Mesothelial cell of epicardium (in vitro differentiated cells): Measurements from ENCODE around the gene SLC1A3. TPM values are rescaled to one million over a fixed set of nuclear protein-coding genes. Genes with fewer than 3 reads are reported as not detected.

ENCODE experiments used
- DNase-seq, 2 experiments: peaks; one replicate each; pipeline ENCODE4 v3.0.0; 2021; ENCODE audit warnings: low spot score in 2 of 2; ENCODE audit not compliant: unreplicated experiment in 2 of 2
- H3K27ac Mint-ChIP-seq: 2 replicates; pipeline ENCODE4 v1.8.0; 2021; ENCODE audit warnings: mixed read lengths
- H3K27me3 Mint-ChIP-seq: 2 replicates; pipeline ENCODE4 v1.8.0; 2021; ENCODE audit warnings: low read depth, mixed read lengths
- H3K36me3 Mint-ChIP-seq: 2 replicates; pipeline ENCODE4 v1.8.0; 2021; ENCODE audit warnings: mixed read lengths
- H3K4me1 Mint-ChIP-seq: 2 replicates; pipeline ENCODE4 v1.8.0; 2021; ENCODE audit warnings: mixed read lengths
- H3K4me3 Mint-ChIP-seq: 2 replicates; pipeline ENCODE4 v1.8.0; 2021; ENCODE audit warnings: mild to moderate bottlenecking, moderate library complexity, mixed read lengths
- H3K9me3 Mint-ChIP-seq: 2 replicates; pipeline ENCODE4 v1.8.0; 2021; ENCODE audit warnings: mixed read lengths
- total RNA-seq: library from RNA; stranded (reverse); gene quantifications from 3 replicates; pipeline ENCODE4 v1.2.1, GENCODE V29; 2021
- TF ChIP-seq, protein P1 (sequence below): fragments of 200-600 bp; sonication (generic); IDR thresholded peaks from one replicate; pipeline ENCODE4 v1.5.0; 2021; ENCODE audit warnings: antibody characterized with exemption; ENCODE audit not compliant: unreplicated experiment

The SLC1A3 gene
- total RNA-seq, 1 donor from 2014 or later, result 56.3 TPM

DNA sequence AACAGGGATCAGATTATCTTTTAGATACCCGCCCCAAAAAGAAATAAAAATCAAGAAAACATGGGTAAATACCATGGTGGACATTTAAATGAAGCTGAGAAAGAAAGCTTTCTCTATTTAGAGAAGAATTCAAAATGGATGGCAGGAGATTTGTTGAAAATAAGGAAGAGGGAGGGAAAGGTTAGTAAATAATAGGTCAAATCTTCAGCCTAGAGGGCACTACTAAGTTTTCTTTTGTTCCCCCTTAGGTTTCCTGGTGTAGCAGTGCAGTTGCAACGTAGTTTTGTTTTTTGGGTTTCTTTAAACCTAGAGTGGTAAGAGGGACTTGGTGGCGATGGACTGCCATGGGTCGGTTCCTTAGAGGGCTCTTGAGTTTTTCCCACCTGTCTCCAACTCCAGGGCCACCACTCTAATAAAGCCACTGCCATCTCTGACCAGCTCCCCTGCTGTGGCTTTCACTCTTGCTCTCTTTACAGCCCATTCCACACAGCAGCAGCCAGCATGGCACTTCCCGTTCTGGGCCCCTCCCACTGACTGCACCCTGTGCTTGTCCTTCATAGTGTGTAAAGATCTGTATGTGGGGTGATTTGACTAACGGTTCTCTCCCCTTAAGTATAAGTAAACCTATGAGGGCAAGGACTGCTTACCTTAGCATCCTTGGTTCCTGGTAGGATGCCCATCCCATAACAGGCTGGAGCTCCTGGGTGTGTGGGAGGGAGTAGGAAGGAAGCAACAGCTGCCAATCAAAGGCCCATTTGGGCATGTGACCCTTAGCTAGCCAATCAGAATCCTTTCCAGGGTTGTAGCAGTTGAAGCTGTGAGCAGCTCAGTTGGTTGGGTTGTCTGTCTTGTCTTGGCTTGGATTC, 118.3 kb downstream of the SLC1A3 start:
- DNase-seq, result no peak
- Mint-ChIP-seq H3K36me3 (no peaks in the 10 kb centered on the region), H3K27me3 (peaks cover 12% of the 10 kb centered on the region), H3K27ac (no peak overlapping the region), H3K4me1 (peaks cover 4% of the 10 kb centered on the region), H3K4me3 (no peak overlapping the region), H3K9me3 (no peaks in the 10 kb centered on the region)
- TF ChIP-seq, protein P1, sequence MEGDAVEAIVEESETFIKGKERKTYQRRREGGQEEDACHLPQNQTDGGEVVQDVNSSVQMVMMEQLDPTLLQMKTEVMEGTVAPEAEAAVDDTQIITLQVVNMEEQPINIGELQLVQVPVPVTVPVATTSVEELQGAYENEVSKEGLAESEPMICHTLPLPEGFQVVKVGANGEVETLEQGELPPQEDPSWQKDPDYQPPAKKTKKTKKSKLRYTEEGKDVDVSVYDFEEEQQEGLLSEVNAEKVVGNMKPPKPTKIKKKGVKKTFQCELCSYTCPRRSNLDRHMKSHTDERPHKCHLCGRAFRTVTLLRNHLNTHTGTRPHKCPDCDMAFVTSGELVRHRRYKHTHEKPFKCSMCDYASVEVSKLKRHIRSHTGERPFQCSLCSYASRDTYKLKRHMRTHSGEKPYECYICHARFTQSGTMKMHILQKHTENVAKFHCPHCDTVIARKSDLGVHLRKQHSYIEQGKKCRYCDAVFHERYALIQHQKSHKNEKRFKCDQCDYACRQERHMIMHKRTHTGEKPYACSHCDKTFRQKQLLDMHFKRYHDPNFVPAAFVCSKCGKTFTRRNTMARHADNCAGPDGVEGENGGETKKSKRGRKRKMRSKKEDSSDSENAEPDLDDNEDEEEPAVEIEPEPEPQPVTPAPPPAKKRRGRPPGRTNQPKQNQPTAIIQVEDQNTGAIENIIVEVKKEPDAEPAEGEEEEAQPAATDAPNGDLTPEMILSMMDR, result no peak

DNA sequence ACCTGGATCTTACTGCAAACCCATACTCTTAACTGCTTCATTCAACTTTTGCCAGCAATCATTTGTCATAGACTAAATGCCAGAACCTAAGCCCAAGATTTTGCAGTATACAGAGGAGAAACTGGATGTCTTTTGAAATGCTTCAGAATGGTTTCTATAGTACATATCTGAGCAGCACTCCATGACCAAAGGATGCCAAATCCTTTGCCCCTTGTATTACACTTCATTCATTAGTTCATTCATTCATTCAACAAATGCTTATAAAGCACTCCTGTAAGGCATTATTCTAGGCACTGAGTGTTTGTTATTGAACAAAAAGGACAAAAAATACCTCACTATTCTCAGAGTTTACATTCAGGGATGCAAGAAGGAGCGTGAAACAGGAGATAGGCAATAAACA, 119.9 kb downstream of the SLC1A3 start:
- H3K4me1 Mint-ChIP-seq, result peaks cover under 1% of the 10 kb centered on the region
- no peaks in the 10 kb centered on the region for H3K36me3 Mint-ChIP-seq
- TF ChIP-seq, protein P1, result no peak
- H3K9me3 Mint-ChIP-seq, result no peaks in the 10 kb centered on the region
- no peak overlapping the region for H3K27ac Mint-ChIP-seq
- no peak for DNase-seq
- H3K27me3 Mint-ChIP-seq, result peaks cover 10% of the 10 kb centered on the region
- no peak overlapping the region for H3K4me3 Mint-ChIP-seq

DNA sequence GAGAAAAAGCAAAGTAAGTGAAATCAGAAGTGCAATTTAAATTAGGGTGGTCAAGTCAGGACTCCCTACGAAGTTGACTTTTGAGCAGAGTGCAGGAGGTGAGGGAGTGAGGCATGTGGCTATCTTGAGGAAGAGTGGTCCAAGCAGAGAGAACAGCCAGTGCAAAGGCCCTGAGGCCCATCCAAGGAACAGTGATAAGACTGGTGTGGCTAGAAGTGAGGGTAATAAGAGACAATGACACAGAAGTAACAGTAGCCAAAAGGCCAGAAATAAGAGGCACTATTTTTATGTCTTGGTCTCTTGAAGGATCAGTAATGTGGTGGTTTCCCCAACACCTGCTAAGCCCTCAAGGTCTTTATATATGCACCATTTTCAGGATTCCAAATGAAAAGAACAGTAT, 120.4 kb downstream of the SLC1A3 start:
- TF ChIP-seq, protein P1, result no peak
- Mint-ChIP-seq H3K27me3 (peaks cover 10% of the 10 kb centered on the region), H3K4me1 (no peaks in the 10 kb centered on the region), H3K27ac (no peak overlapping the region), H3K4me3 (no peak overlapping the region), H3K9me3 (no peaks in the 10 kb centered on the region), H3K36me3 (no peaks in the 10 kb centered on the region)
- DNase-seq, result no peak

DNA sequence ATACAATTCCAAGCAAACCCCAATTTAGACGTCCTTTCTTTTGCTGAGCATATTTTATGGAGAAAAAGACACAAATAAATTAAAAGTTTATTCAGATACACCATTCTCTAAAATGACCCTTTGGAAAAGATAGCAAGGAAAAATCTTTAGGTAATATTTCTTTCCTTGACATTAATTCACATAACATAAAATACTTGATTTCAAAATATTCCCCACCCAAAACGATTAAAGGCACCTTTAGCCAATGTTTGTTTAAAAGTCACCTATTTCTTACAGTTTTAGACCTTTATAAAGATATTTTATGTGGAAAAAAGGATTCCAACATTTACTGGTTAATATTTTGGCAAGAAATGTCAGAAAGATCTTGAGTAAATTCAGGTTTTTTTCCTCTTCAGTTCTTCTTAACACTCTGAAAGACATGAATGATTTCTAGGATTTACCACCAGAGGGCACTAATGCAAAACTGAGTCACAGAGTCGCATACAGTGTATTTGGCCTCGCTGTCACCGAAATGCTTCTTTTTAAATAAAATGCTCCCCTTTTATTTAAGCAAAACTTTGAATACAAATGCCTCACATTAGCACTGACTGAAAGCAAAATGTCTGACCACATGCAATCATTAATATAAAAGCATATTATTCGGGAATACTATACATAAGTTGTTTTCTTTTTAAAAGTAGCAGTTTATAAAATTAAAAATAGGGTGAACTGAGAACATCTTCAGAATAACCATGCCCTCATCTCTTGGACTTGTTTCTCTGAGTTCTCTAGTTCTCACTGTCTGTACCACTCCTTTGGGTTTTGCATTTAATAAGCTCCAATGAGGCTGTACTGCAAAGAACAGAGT, 122.5 kb downstream of the SLC1A3 start:
- TF ChIP-seq, protein P1, result peak; percentile 74
- DNase-seq, result no peak
- H3K27me3 Mint-ChIP-seq, result peaks cover 10% of the 10 kb centered on the region
- H3K36me3 Mint-ChIP-seq, result no peaks in the 10 kb centered on the region
- no peaks in the 10 kb centered on the region for H3K4me1 Mint-ChIP-seq
- no peak overlapping the region for H3K27ac Mint-ChIP-seq
- H3K4me3 Mint-ChIP-seq, result no peak overlapping the region
- H3K9me3 Mint-ChIP-seq, result no peaks in the 10 kb centered on the region

DNA sequence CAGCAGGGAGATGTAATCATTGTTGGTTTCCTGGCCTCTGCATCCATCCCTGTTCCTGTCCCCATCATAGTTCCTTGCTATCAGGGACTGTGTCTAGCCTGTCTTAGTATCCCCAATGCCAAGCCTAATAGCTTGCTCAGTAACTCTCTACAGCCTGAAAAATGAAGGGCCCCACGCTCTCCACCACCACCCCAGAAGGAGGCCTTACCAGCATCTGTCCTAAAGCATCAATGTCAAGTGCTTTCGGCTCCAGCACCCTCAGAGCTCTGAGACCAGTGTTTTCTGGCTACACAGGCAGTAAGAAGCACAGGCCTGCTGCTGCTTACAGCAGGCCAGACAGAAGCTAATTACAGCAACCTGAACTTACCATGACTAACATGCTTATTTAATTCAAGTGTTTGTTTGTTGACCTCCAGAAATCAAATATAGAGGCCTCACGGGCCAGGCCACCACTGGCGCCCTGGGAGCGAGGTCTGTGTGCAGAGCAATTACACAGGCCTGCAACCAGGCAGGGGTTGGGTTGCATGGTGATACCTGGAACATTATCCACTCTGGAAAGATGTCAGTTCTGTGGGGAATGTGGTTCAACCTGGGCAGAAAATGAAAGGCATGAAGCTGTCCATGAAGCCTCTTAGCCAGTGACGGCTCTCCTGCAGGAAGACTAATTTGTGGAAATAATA, 124.3 kb downstream of the SLC1A3 start:
- DNase-seq, result no peak
- H3K4me3 Mint-ChIP-seq, result no peak overlapping the region
- TF ChIP-seq, protein P1, result no peak
- peaks cover 17% of the 10 kb centered on the region for H3K27me3 Mint-ChIP-seq
- H3K9me3 Mint-ChIP-seq, result no peaks in the 10 kb centered on the region
- no peaks in the 10 kb centered on the region for H3K4me1 Mint-ChIP-seq
- H3K36me3 Mint-ChIP-seq, result no peaks in the 10 kb centered on the region
- no peak overlapping the region for H3K27ac Mint-ChIP-seq
